HepG2 (cell line): ENCODE measurements around the gene IQCN. TPM values are rescaled to one million over a fixed set of nuclear protein-coding genes. Genes with fewer than 3 reads are reported as not detected.

Source experiments
- CEBPB ChIP-seq: IDR thresholded peaks from 2 replicates; pipeline ENCODE4 v1.6.1; 2011; ENCODE audit warnings: low read depth, low read length, improper control_type of control experiment, borderline replicate concordance
- GABPB1 ChIP-seq: IDR thresholded peaks from 2 replicates; pipeline ENCODE4 v1.6.1; 2016; ENCODE audit warnings: mild to moderate bottlenecking, missing genetic modification reagents, moderate library complexity, missing compliant biosample characterization
- KAT2B ChIP-seq: fragments of 150-350 bp; IDR thresholded peaks from 2 replicates; pipeline ENCODE4 v1.6.1; 2014; ENCODE audit warnings: low read depth, low read length, borderline replicate concordance
- KLF6 ChIP-seq: IDR thresholded peaks from 2 replicates; pipeline ENCODE4 v1.8.0; 2016; ENCODE audit warnings: missing biosample characterization, missing genetic modification reagents
- MBNL3 ChIP-seq: fragments of 250-450 bp; sonication (Bioruptor Pico); conservative IDR thresholded peaks from 2 replicates; pipeline ENCODE4 v1.8.0; 2022; ENCODE audit warnings: mild to moderate bottlenecking, inconsistent platforms
- MIXL1 ChIP-seq: IDR thresholded peaks from 2 replicates; pipeline ENCODE4 v1.6.1; 2016
- NRL ChIP-seq: sonication (generic); formaldehyde crosslinking; IDR thresholded peaks from 2 replicates; pipeline ENCODE4 v1.5.0; 2020; ENCODE audit warnings: missing genetic modification reagents, mild to moderate bottlenecking, moderate library complexity, borderline replicate concordance
- SOX5 ChIP-seq: IDR thresholded peaks from 2 replicates; pipeline ENCODE4 v1.6.1; 2016; ENCODE audit warnings: borderline replicate concordance
- SP4 ChIP-seq: sonication (generic); formaldehyde crosslinking; IDR thresholded peaks from 2 replicates; pipeline ENCODE4 v1.8.1; 2023; ENCODE audit warnings: mild to moderate bottlenecking, missing genetic modification reagents
- TRIM24 ChIP-seq: sonication (generic); formaldehyde crosslinking; IDR thresholded peaks from 2 replicates; pipeline ENCODE4 v1.8.0; 2022; ENCODE audit warnings: mild to moderate bottlenecking, missing genetic modification reagents
- TSC22D2 ChIP-seq: sonication (generic); formaldehyde crosslinking; IDR thresholded peaks from 2 replicates; pipeline ENCODE4 v1.5.1; 2020; ENCODE audit warnings: missing genetic modification reagents, mild to moderate bottlenecking, borderline replicate concordance
- ZMYM4 ChIP-seq: sonication (generic); formaldehyde crosslinking; IDR thresholded peaks from 2 replicates; pipeline ENCODE4 v1.8.1; 2023; ENCODE audit warnings: mild to moderate bottlenecking, missing genetic modification reagents
- ZNF136 ChIP-seq: sonication (generic); formaldehyde crosslinking; IDR thresholded peaks from 2 replicates; pipeline ENCODE4 v1.8.1; 2022; ENCODE audit warnings: low read depth, mild to moderate bottlenecking, moderate library complexity, missing genetic modification reagents
- ZNF225 ChIP-seq: sonication (generic); formaldehyde crosslinking; IDR thresholded peaks from 2 replicates; pipeline ENCODE4 v1.4.0; 2020; ENCODE audit warnings: mild to moderate bottlenecking, missing genetic modification reagents
- ZNF430 ChIP-seq: sonication (generic); formaldehyde crosslinking; IDR thresholded peaks from 2 replicates; pipeline ENCODE4 v1.9.0; 2021; ENCODE audit warnings: mild to moderate bottlenecking, missing genetic modification reagents
- ZNF501 ChIP-seq: sonication (generic); formaldehyde crosslinking; IDR thresholded peaks from 2 replicates; pipeline ENCODE4 v1.5.1; 2020; ENCODE audit warnings: mild to moderate bottlenecking, moderate library complexity, missing genetic modification reagents
- ZNF550 ChIP-seq: sonication (generic); formaldehyde crosslinking; IDR thresholded peaks from 2 replicates; pipeline ENCODE4 v1.4.0; 2020; ENCODE audit warnings: mild to moderate bottlenecking, missing genetic modification reagents, borderline replicate concordance
- ZNF839 ChIP-seq: sonication (generic); formaldehyde crosslinking; IDR thresholded peaks from 2 replicates; pipeline ENCODE4 v1.4.0; 2020; ENCODE audit warnings: missing genetic modification reagents, mild to moderate bottlenecking, borderline replicate concordance
- polyA plus RNA-seq, 8 experiments: library from polyadenylated mRNA; depleted of rRNA in 3 of 8; stranded (reverse) in 7 of 8; unstranded in 1 of 8; fragments of >200 nt; fragmentation: Illumina TruSeq in 4 of 8; extraction: Trizol in 4 of 8; gene quantifications; 2 replicates each; pipeline versions ENCODE4 v1.2.1 to v1.2.3, GENCODE V29; 2011 to 2016; ENCODE audit warnings: low read depth in 4 of 8, missing spikeins in 1 of 8, mixed read lengths in 1 of 8; ENCODE audit not compliant: insufficient read depth in 1 of 8
- total RNA-seq, 5 experiments: library from RNA; depleted of rRNA; stranded (reverse); fragments of >200 nt; fragmentation: Illumina TruSeq; extraction: Trizol; gene quantifications; 2 replicates each; pipeline ENCODE4 v1.2.3, GENCODE V29; 2016; ENCODE audit warnings: low read depth in 1 of 5
- TF ChIP-seq, protein P1 (sequence below): sonication (generic); formaldehyde crosslinking; IDR thresholded peaks from 2 replicates; pipeline ENCODE4 v1.9.0; 2021; ENCODE audit warnings: missing genetic modification reagents, mild to moderate bottlenecking, borderline replicate concordance
- TF ChIP-seq, protein P2 (sequence below): IDR thresholded peaks from 2 replicates; pipeline ENCODE4 v1.6.1; 2016; ENCODE audit warnings: missing biosample characterization, missing genetic modification reagents, low read depth
- TF ChIP-seq, protein P3 (sequence below): sonication (generic); formaldehyde crosslinking; IDR thresholded peaks from 2 replicates; pipeline ENCODE4 v1.4.0; 2020; ENCODE audit warnings: mild to moderate bottlenecking, missing genetic modification reagents, borderline replicate concordance
- TF ChIP-seq, protein P4 (sequence below): sonication (generic); formaldehyde crosslinking; IDR thresholded peaks from 2 replicates; pipeline ENCODE4 v1.5.0; 2020; ENCODE audit warnings: mild to moderate bottlenecking, missing genetic modification reagents

IQCN gene
- total and polyA plus RNA-seq, 2 of the 13 experiments (the other 11 are each of a cell fraction or from before 2014, with no cell fraction given), result 0.04 to 0.18 TPM

DNA sequence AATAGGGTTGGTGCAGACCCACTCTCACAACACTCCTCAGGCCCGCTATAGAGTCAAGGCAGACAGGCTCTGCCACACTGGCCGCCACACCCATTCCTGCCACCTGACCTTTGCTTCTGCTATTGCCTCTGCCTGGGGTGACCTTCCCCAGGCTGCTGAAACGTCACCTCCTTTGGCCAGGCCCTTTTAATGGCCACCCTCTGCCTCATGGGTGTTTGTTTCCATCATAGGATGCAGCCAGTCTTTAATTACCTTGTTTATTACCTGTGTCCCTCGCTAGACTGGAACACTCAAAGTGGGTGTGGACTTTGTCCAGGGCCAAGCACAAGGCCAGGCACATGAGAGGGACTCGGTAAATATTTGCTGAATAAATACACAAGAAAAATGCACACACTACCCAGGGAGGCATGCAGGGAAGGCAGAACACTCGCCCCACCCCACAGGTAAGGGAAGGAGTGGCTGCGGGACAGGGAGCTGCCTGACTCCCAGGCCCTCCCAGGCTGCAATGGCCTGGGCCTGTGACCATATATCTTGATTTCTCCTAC is 45.4 kb upstream of the IQCN start (continued):
- TF ChIP-seq, protein P1, sequence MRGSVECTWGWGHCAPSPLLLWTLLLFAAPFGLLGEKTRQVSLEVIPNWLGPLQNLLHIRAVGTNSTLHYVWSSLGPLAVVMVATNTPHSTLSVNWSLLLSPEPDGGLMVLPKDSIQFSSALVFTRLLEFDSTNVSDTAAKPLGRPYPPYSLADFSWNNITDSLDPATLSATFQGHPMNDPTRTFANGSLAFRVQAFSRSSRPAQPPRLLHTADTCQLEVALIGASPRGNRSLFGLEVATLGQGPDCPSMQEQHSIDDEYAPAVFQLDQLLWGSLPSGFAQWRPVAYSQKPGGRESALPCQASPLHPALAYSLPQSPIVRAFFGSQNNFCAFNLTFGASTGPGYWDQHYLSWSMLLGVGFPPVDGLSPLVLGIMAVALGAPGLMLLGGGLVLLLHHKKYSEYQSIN, result no peak
- TF ChIP-seq ZNF550 (CRISPR knock-in tag), result no peak
- peak; percentile 66 for TF ChIP-seq ZMYM4 (CRISPR knock-in tag)
- TF ChIP-seq SOX5 (CRISPR knock-in tag), result peak; percentile 91
- no peak for TF ChIP-seq ZNF225
- TF ChIP-seq KLF6 (CRISPR knock-in tag), result no peak
- no peak for TF ChIP-seq TSC22D2 (CRISPR knock-in tag)
- no peak for TF ChIP-seq TRIM24 (CRISPR knock-in tag)
- no peak for TF ChIP-seq SP4
- TF ChIP-seq, protein P2, sequence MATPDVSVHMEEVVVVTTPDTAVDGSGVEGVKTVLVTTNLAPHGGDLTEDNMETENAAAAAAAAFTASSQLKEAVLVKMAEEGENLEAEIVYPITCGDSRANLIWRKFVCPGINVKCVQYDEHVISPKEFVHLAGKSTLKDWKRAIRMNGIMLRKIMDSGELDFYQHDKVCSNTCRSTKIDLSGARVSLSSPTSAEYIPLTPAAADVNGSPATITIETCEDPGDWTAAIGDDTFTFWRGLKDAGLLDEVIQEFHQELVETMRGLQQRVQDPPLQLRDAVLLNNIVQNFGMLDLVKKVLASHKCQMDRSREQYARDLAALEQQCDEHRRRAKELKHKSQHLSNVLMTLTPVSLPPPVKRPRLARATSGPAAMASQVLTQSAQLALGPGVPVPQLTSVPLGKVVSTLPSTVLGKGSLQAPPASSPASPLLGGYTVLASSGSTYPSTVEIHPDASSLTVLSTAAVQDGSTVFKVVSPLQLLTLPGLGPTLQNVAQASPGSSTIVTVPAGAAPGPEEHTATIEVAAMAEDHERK (CRISPR knock-in tag), result no peak
- TF ChIP-seq NRL (CRISPR knock-in tag), result no peak
- TF ChIP-seq CEBPB, result no peak
- TF ChIP-seq MIXL1 (CRISPR knock-in tag), result peak; percentile 97
- no peak for TF ChIP-seq ZNF839 (CRISPR knock-in tag)
- TF ChIP-seq, protein P3, sequence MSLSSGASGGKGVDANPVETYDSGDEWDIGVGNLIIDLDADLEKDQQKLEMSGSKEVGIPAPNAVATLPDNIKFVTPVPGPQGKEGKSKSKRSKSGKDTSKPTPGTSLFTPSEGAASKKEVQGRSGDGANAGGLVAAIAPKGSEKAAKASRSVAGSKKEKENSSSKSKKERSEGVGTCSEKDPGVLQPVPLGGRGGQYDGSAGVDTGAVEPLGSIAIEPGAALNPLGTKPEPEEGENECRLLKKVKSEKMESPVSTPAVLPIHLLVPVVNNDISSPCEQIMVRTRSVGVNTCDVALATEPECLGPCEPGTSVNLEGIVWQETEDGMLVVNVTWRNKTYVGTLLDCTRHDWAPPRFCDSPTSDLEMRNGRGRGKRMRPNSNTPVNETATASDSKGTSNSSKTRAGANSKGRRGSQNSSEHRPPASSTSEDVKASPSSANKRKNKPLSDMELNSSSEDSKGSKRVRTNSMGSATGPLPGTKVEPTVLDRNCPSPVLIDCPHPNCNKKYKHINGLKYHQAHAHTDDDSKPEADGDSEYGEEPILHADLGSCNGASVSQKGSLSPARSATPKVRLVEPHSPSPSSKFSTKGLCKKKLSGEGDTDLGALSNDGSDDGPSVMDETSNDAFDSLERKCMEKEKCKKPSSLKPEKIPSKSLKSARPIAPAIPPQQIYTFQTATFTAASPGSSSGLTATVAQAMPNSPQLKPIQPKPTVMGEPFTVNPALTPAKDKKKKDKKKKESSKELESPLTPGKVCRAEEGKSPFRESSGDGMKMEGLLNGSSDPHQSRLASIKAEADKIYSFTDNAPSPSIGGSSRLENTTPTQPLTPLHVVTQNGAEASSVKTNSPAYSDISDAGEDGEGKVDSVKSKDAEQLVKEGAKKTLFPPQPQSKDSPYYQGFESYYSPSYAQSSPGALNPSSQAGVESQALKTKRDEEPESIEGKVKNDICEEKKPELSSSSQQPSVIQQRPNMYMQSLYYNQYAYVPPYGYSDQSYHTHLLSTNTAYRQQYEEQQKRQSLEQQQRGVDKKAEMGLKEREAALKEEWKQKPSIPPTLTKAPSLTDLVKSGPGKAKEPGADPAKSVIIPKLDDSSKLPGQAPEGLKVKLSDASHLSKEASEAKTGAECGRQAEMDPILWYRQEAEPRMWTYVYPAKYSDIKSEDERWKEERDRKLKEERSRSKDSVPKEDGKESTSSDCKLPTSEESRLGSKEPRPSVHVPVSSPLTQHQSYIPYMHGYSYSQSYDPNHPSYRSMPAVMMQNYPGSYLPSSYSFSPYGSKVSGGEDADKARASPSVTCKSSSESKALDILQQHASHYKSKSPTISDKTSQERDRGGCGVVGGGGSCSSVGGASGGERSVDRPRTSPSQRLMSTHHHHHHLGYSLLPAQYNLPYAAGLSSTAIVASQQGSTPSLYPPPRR, result peak; percentile 92
- TF ChIP-seq GABPB1 (CRISPR knock-in tag), result peak; percentile 26; the same call in 1 of the 2 replicates
- TF ChIP-seq ZNF501 (CRISPR knock-in tag), result peak; percentile 73
- no peak for TF ChIP-seq KAT2B
- TF ChIP-seq MBNL3 (CRISPR knock-in tag), result no peak
- TF ChIP-seq ZNF136 (CRISPR knock-in tag), result no peak
- peak; percentile 73; the same call in 1 of the 2 replicates for TF ChIP-seq ZNF430 (CRISPR knock-in tag)
- TF ChIP-seq, protein P4, sequence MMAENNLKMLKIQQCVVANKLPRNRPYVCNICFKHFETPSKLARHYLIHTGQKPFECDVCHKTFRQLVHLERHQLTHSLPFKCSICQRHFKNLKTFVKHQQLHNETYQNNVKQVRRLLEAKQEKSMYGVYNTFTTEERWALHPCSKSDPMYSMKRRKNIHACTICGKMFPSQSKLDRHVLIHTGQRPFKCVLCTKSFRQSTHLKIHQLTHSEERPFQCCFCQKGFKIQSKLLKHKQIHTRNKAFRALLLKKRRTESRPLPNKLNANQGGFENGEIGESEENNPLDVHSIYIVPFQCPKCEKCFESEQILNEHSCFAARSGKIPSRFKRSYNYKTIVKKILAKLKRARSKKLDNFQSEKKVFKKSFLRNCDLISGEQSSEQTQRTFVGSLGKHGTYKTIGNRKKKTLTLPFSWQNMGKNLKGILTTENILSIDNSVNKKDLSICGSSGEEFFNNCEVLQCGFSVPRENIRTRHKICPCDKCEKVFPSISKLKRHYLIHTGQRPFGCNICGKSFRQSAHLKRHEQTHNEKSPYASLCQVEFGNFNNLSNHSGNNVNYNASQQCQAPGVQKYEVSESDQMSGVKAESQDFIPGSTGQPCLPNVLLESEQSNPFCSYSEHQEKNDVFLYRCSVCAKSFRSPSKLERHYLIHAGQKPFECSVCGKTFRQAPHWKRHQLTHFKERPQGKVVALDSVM (CRISPR knock-in tag), result no peak; the same call in 1 of the 2 replicates
